GM12872 (cell line): ENCODE data around the gene RBM12.

Source experiments
- TF ChIP-seq, protein P1 (sequence below): IDR thresholded peaks from 3 replicates; pipeline ENCODE4 v1.5.1; 2011; ENCODE audit warnings: low read depth, mild to moderate bottlenecking, low read length, moderate library complexity; ENCODE audit not compliant: insufficient read depth

The RBM12 gene

DNA sequence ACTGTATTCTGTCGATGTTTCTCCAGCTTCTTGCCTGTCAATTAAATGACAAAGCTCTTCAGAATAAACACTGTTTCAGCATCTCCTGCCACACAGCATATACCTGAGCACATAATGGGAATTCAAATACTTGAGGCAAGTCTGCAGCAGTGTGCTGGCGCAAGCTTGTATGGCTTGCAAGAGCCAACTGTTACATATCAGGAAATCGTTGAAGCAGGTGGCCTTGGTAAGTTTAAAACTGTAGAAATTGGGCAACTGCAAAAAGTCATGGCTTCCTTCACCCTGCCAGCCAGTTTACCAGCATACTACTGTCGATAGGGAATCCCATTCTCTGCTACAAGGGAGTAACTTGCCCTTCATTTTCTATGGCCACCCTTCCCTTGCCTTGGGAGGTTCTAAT is 23.0 kb downstream of the RBM12 start:
- TF ChIP-seq, protein P1, sequence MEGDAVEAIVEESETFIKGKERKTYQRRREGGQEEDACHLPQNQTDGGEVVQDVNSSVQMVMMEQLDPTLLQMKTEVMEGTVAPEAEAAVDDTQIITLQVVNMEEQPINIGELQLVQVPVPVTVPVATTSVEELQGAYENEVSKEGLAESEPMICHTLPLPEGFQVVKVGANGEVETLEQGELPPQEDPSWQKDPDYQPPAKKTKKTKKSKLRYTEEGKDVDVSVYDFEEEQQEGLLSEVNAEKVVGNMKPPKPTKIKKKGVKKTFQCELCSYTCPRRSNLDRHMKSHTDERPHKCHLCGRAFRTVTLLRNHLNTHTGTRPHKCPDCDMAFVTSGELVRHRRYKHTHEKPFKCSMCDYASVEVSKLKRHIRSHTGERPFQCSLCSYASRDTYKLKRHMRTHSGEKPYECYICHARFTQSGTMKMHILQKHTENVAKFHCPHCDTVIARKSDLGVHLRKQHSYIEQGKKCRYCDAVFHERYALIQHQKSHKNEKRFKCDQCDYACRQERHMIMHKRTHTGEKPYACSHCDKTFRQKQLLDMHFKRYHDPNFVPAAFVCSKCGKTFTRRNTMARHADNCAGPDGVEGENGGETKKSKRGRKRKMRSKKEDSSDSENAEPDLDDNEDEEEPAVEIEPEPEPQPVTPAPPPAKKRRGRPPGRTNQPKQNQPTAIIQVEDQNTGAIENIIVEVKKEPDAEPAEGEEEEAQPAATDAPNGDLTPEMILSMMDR = no peak

DNA sequence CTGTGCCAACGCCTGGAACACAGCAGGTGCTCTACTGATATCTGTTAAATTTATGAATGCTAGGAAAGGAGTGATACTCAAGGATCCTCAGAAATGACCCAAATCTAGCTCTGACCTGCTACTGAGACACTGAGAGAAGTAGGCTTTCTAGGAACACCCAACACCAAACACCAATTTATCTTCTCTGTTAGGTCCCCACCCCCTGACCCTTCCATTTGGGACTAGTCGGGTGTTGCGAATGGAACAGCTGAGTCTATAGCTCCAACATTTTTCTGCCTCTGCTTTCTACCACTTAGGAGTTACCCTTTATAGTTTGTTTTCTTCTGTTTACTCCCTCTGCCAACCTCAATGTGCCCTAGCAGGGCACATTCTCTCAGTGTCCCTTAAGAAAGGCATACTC is 24.0 kb downstream of the RBM12 start:
- TF ChIP-seq, protein P1 = no peak

DNA sequence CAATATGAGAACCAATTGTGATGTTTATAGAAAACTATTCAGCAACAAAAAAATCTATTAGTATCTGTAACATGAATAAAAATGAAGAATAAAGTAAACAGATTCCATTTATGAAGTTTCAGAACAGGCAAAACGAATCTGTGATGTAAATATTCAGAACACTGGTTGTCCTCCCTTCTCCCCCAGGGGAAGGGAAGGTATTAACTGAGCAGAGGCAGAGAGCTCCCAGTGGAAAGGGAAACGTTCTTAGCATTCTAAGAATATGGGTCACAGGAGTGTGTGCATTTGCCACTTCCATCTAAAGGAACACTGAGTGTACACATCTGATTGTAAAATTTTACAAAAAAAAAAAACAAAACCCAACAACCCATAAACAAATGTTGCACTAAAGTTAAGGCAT is 25.9 kb downstream of the RBM12 start:
- TF ChIP-seq, protein P1 = no peak

DNA sequence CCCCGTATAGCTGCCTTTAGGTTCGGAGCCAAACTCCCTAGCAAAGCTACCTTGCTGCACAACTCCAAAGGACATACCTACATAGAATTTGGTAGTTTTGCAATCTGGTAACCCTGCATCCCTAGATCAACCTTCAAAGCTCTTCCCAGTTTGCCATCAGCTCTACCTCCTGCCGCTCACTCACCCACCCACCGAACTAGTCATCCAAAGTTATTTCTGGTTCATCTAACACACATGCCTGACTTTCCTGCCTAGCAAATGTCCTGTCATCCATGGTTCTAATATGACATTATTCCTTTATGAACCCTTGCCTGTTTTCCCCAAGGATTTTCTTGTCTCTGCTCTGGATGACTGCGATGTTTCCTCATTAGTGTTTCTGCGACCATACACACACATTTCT is 27.4 kb downstream of the RBM12 start:
- TF ChIP-seq, protein P1 = no peak

DNA sequence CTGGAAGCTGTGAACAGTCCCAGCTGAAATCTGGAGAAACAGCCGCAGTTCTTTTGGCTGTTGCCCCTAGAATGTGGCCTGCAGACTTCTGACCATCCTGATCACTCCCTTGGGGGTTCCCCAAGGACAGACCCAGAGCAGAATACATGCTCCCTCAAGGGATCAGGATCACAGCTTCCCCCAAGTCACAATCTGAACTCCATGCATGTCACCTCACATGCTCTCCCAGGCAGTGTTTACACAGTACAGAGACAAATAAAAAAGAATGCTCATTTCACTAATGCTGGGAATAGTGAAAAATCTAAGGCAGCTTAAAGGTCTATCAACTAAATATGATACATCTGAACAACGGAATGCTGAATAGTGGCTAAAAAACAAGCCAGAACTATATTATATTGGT is 28.6 kb downstream of the RBM12 start:
- TF ChIP-seq, protein P1 = no peak

DNA sequence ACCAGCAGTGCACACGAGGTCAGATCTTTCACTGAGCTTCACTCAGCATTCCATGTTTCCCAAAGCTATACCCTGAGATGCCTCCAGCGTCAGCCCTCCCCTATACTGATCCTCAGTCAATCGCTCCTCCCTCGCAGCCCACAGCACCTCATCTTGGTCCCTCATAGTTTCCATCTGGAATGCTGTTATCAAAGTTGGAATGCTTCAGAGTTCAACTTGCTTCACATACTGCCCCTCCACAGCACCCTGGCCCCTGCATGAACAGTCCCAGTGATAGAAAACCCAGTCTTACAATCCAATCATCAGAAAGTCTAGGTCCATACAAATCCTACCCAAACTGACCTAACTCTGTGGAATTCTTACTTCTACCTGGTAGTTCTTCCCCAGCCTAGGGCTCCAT is 29.0 kb downstream of the RBM12 start:
- TF ChIP-seq, protein P1 = no peak

DNA sequence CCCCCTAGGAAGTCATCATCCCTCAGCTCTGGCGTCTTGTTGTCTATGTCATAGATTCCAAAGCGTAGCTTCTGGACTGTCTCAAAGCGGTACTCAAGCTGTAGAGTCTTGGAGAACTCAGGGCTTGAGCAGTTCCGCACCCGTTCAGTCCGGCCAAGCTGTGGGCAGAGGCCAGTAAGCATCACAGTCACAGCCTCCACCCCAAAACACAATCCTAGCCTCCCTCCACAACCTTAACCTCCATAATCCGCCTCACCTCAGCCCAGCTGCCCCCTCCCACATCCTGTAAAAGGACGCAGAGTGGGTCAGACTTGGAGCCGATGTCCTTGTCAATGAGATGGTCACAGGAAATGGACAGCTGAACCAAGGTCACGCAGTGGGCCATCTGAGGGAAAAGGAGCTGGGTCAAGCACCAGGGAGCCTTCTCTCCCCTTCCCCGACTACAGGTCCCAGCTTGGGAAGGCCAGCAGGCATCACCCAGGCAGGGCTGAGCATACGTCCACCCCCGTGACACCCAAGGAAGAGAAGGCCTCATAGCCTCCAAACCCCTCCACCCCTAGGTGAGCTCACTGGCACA is 32.1 kb downstream of the RBM12 start:
- TF ChIP-seq, protein P1 = no peak
